ENCODE results near the gene AATF.

- TF ChIP-seq CTCF (IDR thresholded peaks at IDR 0.05; ENCODE audit: low read length): no peak
- no peak for TF ChIP-seq EZH2 (IDR thresholded peaks at IDR 0.05; ENCODE audit: borderline replicate concordance, low read length)
Measured at GRCh38 chr17:36993227-36993626, 44.5 kb downstream of the AATF start.
